HG02623 (cell line): Measurements from ENCODE around the gene TPGS1.

ENCODE experiments used
- ATAC-seq: cut with Tn5 transposase; IDR thresholded peaks from one replicate; pipeline ENCODE4 v1.9.1; 2021; ENCODE audit warnings: moderate library complexity; ENCODE audit not compliant: unreplicated experiment

Gene TPGS1

DNA sequence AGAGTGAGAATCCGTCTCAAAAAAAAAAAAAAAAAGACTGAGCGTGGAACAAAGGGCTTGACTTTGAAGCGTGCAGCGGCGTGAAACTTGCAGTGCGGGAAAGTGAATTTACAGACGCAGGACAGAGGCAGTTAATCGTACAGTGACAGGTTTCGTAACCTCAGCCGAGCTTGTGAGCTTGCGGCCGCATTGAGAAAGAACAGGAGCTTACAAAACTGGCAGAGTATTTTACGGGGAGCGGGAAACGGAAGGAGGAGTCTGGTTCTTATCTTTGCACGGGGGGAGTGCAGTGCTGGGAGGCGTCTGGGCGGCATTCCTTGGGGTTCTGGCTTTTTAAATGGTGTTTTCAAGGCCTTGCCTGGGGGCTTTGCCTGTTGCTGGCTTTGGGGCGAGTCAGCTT is 59.1 kb downstream of the TPGS1 start:
- ATAC-seq = no peak

DNA sequence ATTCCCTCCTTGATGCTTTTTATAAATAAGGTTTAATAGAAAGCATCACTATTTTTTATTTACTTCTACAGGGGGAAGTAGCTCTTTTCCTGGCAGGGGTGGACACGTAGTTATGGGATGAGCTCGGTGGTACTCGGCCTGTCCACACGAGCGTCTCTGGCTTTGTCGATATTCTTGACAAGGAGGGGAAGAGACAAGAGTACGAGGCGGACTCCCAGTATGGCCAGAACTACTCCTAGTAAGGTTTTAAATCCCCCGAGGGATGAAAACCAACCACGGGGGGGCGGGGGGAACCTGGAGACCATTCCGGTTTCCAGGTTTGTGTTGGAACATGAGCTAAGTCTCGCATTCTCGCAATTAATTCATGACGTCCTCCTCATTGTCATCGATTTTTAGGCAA is 59.5 kb downstream of the TPGS1 start:
- ATAC-seq = no peak

DNA sequence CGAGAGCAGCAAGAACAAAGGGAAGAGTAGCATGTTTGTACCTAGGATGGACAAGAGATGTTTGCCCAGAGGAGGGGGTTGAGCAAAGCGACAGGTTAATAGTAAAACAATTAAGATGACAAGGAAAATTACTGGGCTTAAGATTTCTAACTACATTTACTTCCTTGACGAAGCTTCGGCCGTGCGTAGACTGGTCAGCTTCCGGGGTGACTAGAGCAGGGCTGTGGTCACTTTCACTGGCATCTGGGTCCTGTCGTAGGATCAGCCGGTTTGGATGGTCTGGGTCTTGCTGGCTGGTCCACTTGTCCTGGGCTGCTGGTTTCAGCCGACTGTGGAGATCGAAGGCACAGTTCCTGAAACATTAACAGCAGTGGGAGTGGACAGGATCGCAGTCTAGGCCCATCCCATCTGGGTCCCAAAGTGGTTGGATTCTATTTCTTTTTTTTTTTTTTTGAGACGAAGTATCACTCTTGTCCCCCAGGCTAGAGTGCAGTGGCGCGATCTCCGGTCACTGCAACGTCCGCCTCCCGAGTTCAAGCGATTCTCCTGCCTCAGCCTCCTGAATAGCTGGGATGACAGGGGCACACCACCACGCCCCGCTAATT is 60.1 kb downstream of the TPGS1 start:
- ATAC-seq = no peak
